Measurements from ENCODE around the gene TDRD5. TPM values are rescaled to one million over a fixed set of nuclear protein-coding genes. Genes with fewer than 3 reads are reported as not detected.
A peak's percentile ranks its signal among the peaks of the same experiment; 100 is the strongest.

The TDRD5 gene
- polyA plus RNA-seq (0.04 TPM in 1 of 3 replicates, not detected in the others), polyA minus RNA-seq (not detected in 3 replicates)
- not detected for polyA plus RNA-seq (2011; ENCODE audit: low read depth)
- polyA plus RNA-seq (2011; cell fraction: cytosol; rRNA removed) = not detected in 2 replicates
- polyA plus RNA-seq (2011; cell fraction: nucleus; rRNA removed) = 0.05 and 0.08 TPM in 2 replicates
- polyA plus RNA-seq (2012; ENCODE audit: low replicate concordance) = not detected in 2 replicates
- not detected for polyA minus RNA-seq (2011; cell fraction: cytosol; rRNA and poly(A)+ RNA removed)
- not detected in 2 replicates for polyA minus RNA-seq (2011; cell fraction: nucleus; rRNA and poly(A)+ RNA removed)

DNA sequence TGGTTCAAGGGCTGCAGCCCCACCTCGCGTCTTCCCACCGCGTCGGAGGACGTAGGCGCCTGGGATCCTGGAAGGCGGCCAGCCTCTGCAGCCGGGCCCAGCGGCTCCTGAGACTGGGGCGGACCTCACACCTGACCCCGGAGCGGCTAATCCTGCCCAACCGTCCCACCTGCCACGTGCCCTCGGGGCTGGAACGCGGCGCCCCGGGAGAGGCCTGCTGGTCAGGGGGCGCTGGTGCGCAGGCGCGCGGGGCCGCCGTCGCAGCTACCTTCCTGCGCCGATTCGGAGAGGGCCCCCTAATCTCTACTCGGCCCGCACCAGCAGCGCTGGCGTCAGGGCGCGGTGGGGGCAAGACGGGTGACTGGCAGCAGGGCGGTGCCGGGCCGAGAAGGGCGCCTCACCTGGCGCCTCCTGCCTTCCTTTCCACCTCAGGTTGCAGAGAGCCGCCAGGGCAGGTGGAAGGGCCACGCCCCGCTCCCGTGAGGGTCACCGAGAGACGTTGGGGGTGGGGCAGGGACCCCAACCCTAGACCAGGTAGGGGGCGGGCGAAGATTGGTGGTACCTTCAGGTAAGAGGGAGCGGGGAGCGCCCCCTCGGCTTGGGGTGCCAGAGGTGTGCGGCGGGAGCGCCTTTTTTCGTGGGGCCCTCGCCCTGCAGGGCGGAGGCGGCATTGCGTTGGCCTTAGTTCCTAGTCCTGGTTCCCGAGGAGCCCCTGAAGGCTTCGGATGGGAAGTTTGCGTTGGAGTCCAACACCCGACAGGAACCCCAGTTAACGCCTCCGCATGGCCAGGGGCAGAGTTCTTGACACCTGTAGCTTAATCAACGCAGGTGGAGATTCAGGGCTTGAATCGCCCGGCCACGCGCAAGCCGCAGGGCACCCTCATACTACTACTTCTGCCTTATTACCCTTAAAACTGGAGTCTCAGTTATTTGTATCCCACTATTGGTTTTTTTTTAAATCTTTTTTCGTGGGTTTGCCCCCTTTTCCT is at the start of gene TDRD5:
Gene TDRD5 (plus strand): TSS at position 241 of the 989 bp plus-strand sequence. CDS start 784 bp downstream, outside the sequence.
- H3K4me3 ChIP-seq (ENCODE audit: control insufficient read depth in 2 of 3, extremely low read depth in 1 of 3, insufficient read depth in 2 of 3, low read depth in 1 of 3, low read length in 3 of 3) = peak within 1 kb of the TSS; percentile 26 to 47 (median 32)
- H3K27me3 ChIP-seq (ENCODE audit: control insufficient read depth, extremely low read depth, insufficient read depth, low read length) = peaks cover 34% of the 10 kb centered on the region
- H4K20me1 ChIP-seq (ENCODE audit: control insufficient read depth, extremely low read depth, insufficient read depth, low read length) = no peaks in the 10 kb centered on the region
- peak within 1 kb of the TSS; percentile 50 for H3K4me2 ChIP-seq (ENCODE audit: control insufficient read depth, extremely low read depth, insufficient read depth, low read depth, low read length)
- no peak for FAIRE-seq
- H3K4me1 ChIP-seq (ENCODE audit: control insufficient read depth, extremely low read depth, insufficient read depth, low read length) = no peaks in the 10 kb centered on the region
- no peak for TF ChIP-seq EZH2 (IDR thresholded peaks at IDR 0.05; ENCODE audit: low read length)
- TF ChIP-seq CTCF (optimal IDR thresholded peaks at IDR 0.05 in 1 of 3, IDR thresholded peaks at IDR 0.05 in 1 of 3, conservative IDR thresholded peaks at IDR 0.05 in 1 of 3; ENCODE audit: extremely low read depth in 1 of 3, insufficient read depth in 2 of 3, low read length in 3 of 3) = peak in 1 of 3 experiments; percentile 7
- dilution Hi-C loops (cut with MboI; ENCODE audit: extremely low pct_ligation_motif_present, low sequenced_read_pairs) = no loop called here
- H2AFZ ChIP-seq (ENCODE audit: control insufficient read depth, low read length) = peak within 1 kb of the TSS; percentile 29
- no peak for DNase-seq (ENCODE audit: low read depth, low spot score)
- H3K9ac ChIP-seq (ENCODE audit: control insufficient read depth, extremely low read depth, insufficient read depth, low read length) = no peak within 1 kb of the TSS
- H3K9me1 ChIP-seq (ENCODE audit: control insufficient read depth, extremely low read depth, insufficient read depth, low read length) = no peaks in the 10 kb centered on the region
- H3K27ac ChIP-seq (ENCODE audit: control insufficient read depth, insufficient read depth, low read length) = no peak within 1 kb of the TSS
- no peaks in the 10 kb centered on the region for H3K79me2 ChIP-seq (ENCODE audit: control insufficient read depth, insufficient read depth, low read length)
- no peaks in the 10 kb centered on the region for H3K9me3 ChIP-seq (ENCODE audit: control insufficient read depth, low read depth, low read length)
- H3K36me3 ChIP-seq (ENCODE audit: control insufficient read depth in 2 of 2, extremely low read depth in 1 of 2, insufficient read depth in 2 of 2, low read length in 2 of 2) = no peaks in the 10 kb centered on the region

- TF ChIP-seq EZH2 (IDR thresholded peaks at IDR 0.05; ENCODE audit: low read length) = no peak
- TF ChIP-seq CTCF (optimal IDR thresholded peaks at IDR 0.05 in 1 of 3, IDR thresholded peaks at IDR 0.05 in 1 of 3, conservative IDR thresholded peaks at IDR 0.05 in 1 of 3; ENCODE audit: extremely low read depth in 1 of 3, insufficient read depth in 2 of 3, low read length in 3 of 3) = no peak
- no peak overlapping the region for H3K27ac ChIP-seq (ENCODE audit: control insufficient read depth, insufficient read depth, low read length)
- DNase-seq (ENCODE audit: low read depth, low spot score) (no peak), FAIRE-seq (no peak)
- no peaks in the 10 kb centered on the region for H3K4me1 ChIP-seq (ENCODE audit: control insufficient read depth, extremely low read depth, insufficient read depth, low read length)
- no peak overlapping the region for H2AFZ ChIP-seq (ENCODE audit: control insufficient read depth, low read length)
- H3K79me2 ChIP-seq (ENCODE audit: control insufficient read depth, insufficient read depth, low read length) = no peaks in the 10 kb centered on the region
- no peaks in the 10 kb centered on the region for H3K9me1 ChIP-seq (ENCODE audit: control insufficient read depth, extremely low read depth, insufficient read depth, low read length)
- H4K20me1 ChIP-seq (ENCODE audit: control insufficient read depth, extremely low read depth, insufficient read depth, low read length) = no peaks in the 10 kb centered on the region
- dilution Hi-C loops (cut with MboI; ENCODE audit: extremely low pct_ligation_motif_present, low sequenced_read_pairs) = no loop called here
- no peak overlapping the region for H3K4me2 ChIP-seq (ENCODE audit: control insufficient read depth, extremely low read depth, insufficient read depth, low read depth, low read length)
- no peaks in the 10 kb centered on the region for H3K27me3 ChIP-seq (ENCODE audit: control insufficient read depth, extremely low read depth, insufficient read depth, low read length)
- no peak overlapping the region for H3K9ac ChIP-seq (ENCODE audit: control insufficient read depth, extremely low read depth, insufficient read depth, low read length)
- H3K4me3 ChIP-seq (ENCODE audit: control insufficient read depth in 2 of 3, extremely low read depth in 1 of 3, insufficient read depth in 2 of 3, low read depth in 1 of 3, low read length in 3 of 3) = no peak overlapping the region
- H3K9me3 ChIP-seq (ENCODE audit: control insufficient read depth, low read depth, low read length) = no peaks in the 10 kb centered on the region
- no peaks in the 10 kb centered on the region for H3K36me3 ChIP-seq (ENCODE audit: control insufficient read depth in 2 of 2, extremely low read depth in 1 of 2, insufficient read depth in 2 of 2, low read length in 2 of 2)
Observed at GRCh38 chr1:179545321-179545720, 46.3 kb upstream of the TDRD5 start.

Measured in keratinocyte (primary cell).